HUES48 (cell line): ENCODE data around the gene ZNF324.
"Not testable (repeated sequence)": the region's sequence is repeated elsewhere in the genome, so short reads cannot be mapped to it uniquely, and the experiment has no call there.

Experiments used
- H3K27ac ChIP-seq: one replicate; pipeline ENCODE4 v1.7.0; 2013; ENCODE audit warnings: low read depth, low read length, inconsistent platforms
- H3K27me3 ChIP-seq: 2 replicates; pipeline ENCODE4 v1.6.1; 2013; ENCODE audit warnings: mild to moderate bottlenecking, low read length; ENCODE audit not compliant: control insufficient read depth, insufficient read depth
- H3K36me3 ChIP-seq: 2 replicates; pipeline ENCODE4 v1.6.1; 2013; ENCODE audit warnings: low read length; ENCODE audit not compliant: control insufficient read depth, insufficient read depth
- H3K4me1 ChIP-seq: 2 replicates; pipeline ENCODE4 v1.6.1; 2013; ENCODE audit warnings: mild to moderate bottlenecking, low read length; ENCODE audit not compliant: control insufficient read depth, insufficient read depth
- H3K4me3 ChIP-seq: 2 replicates; pipeline ENCODE4 v1.5.1; 2013; ENCODE audit warnings: mild to moderate bottlenecking, low read depth, low read length
- H3K9ac ChIP-seq: 2 replicates; pipeline ENCODE4 v1.6.1; 2013; ENCODE audit warnings: mild to moderate bottlenecking, low read depth, low read length, moderate library complexity
- H3K9me3 ChIP-seq: 2 replicates; pipeline ENCODE4 v1.6.1; 2013; ENCODE audit warnings: low read length; ENCODE audit not compliant: control insufficient read depth, insufficient read depth

Gene ZNF324

DNA sequence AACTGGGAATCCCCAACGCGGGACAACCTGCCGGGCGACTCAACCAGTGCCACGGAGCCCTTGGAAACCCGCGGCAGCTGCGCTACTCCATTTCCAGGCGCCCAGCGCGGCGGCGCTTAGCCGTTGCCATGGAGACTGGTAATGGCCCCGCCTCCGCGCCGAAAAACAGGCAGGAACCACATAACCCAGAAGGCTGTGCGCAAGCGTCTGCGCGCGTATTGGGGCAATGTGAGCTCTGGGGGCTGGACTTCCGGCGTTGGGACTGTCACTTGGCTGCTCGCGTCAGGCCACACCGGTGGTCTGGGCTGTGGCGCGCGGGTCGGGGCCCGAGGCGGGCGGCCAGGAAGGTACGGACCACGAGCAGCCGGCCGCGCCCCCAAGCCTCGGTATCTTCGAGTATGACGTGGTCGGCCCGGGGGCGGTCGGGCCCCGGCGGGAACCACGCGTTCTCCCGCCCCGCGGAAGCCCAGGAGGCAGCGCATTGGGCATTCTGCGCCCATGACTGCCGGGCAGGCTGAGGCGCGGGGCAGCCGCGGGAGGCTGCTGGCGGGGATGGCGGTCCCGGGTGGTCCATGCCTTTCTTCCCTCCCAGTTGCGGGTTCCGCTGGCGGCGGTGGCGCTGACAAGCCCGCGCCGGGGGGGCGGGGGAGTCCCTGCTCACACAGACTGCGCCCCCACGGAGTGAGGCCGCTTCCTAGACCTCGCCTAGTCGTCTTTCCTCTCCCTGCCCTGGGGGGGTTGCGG lies 15.3 kb upstream of the ZNF324 start, which contains the start of gene ZNF324B:
Gene ZNF324B (plus strand): TSS at position 265 of the 744 bp plus-strand sequence. CDS start 2,080 bp downstream, outside the sequence.
- Histone ChIP-seq H3K4me1 (0 out of 2 replicates have a peak, but pooled peaks cover 3% of the 10 kb centered on the region), H3K27ac (no peak within 1 kb of the TSS), H3K9me3 (peaks cover 11% of the 10 kb centered on the region), H3K9ac (peak within 1 kb of the TSS; percentile 29; the same call in 1 of the 2 replicates), H3K4me3 (peak within 1 kb of the TSS; percentile 73), H3K36me3 (peaks cover 2% of the 10 kb centered on the region; the same call in 1 of the 2 replicates), H3K27me3 (peaks cover 13% of the 10 kb centered on the region)

DNA sequence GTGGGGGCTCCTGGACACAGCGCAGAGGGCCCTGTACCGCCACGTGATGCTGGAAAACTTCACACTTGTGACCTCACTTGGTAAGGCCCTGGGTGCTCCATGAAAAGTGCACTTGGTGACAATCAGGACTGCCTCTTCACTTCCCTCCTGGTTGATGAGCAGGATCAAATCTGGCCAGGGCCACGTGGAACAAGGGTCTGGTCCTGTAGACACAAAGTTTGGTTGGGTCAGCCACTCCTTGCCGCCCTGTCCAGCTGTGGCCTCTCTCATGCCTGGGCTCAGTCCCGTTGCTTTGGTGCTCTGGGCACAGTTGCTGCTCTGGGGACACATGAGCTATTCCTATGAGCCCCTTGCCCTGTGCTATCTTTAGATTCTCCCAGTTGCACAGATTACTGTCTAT lies 13.1 kb upstream of the ZNF324 start:
- Histone ChIP-seq H3K4me1 (0 out of 2 replicates have a peak, but pooled peaks cover 3% of the 10 kb centered on the region), H3K27me3 (peaks cover 13% of the 10 kb centered on the region), H3K27ac (no peak overlapping the region), H3K36me3 (peaks cover 5% of the 10 kb centered on the region; the same call in 1 of the 2 replicates), H3K4me3 (no peak overlapping the region), H3K9ac (no peak overlapping the region), H3K9me3 (peaks cover 8% of the 10 kb centered on the region; the same call in 1 of the 2 replicates)

DNA sequence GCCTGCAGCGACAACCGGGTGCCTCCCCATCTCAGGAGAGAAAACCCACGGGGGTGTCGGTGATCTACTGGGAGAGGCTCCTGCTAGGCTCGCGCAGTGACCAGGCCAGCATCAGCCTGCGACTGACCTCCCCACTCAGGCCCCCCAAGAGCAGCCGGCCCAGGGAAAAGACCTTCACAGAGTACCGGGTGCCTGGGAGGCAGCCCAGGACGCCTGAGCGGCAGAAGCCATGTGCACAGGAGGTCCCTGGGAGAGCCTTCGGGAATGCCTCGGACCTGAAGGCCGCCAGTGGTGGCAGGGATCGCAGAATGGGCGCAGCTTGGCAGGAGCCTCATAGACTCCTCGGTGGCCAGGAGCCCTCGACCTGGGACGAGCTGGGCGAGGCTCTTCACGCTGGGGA lies 11.6 kb upstream of the ZNF324 start:
- Histone ChIP-seq H3K36me3 (peaks cover 5% of the 10 kb centered on the region; the same call in 1 of the 2 replicates), H3K4me3 (no peak overlapping the region), H3K27me3 (peaks cover 12% of the 10 kb centered on the region), H3K9ac (no peak overlapping the region), H3K4me1 (0 out of 2 replicates have a peak, but pooled peaks cover 3% of the 10 kb centered on the region), H3K9me3 (no peaks in the 10 kb centered on the region; the same call in 1 of the 2 replicates), H3K27ac (no peak overlapping the region)

DNA sequence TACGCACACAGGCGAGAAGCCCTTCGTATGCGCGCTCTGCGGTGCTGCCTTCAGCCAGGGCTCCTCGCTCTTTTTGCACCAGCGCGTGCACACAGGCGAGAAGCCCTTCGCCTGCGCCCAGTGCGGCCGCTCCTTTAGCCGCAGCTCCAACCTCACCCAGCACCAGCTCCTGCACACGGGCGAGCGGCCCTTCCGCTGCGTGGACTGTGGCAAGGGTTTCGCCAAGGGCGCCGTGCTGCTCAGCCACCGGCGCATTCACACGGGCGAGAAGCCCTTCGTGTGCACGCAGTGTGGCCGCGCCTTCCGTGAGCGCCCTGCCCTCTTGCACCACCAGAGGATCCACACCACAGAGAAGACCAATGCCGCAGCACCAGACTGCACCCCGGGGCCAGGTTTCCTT lies 10.8 kb upstream of the ZNF324 start:
- no peak overlapping the region for H3K9ac ChIP-seq
- no peak overlapping the region for H3K27ac ChIP-seq
- no peaks in the 10 kb centered on the region for H3K9me3 ChIP-seq
- no peaks in the 10 kb centered on the region for H3K4me1 ChIP-seq
- peaks cover 5% of the 10 kb centered on the region; the same call in 1 of the 2 replicates for H3K36me3 ChIP-seq
- H3K4me3 ChIP-seq, result no peak overlapping the region
- peaks cover 4% of the 10 kb centered on the region; the same call in 1 of the 2 replicates for H3K27me3 ChIP-seq

DNA sequence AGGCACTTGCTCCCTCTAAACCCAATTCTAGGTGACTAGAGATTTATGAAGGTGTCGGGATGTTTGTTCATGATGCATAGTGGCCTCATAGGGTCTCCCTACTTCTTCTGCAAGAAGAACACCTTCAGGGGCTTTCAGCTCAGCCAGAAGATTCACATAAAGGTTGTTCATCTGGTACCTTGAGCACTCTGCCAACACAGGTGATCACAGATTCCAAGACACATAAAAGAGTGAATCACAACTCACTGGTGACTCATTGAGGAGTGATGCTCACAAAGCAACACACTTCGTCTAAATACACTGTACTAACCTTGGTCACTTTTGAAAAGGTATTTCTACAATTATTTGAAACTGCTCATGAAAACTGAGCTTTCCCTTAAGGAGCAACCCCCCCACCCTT lies 6.8 kb upstream of the ZNF324 start:
- H3K27me3 ChIP-seq, result no peaks in the 10 kb centered on the region
- no peaks in the 10 kb centered on the region for H3K4me1 ChIP-seq
- H3K27ac ChIP-seq, result no peak overlapping the region
- no peak overlapping the region for H3K4me3 ChIP-seq
- H3K9ac ChIP-seq, result no peak overlapping the region
- peaks cover 5% of the 10 kb centered on the region; the same call in 1 of the 2 replicates for H3K36me3 ChIP-seq
- H3K9me3 ChIP-seq, result no peaks in the 10 kb centered on the region

DNA sequence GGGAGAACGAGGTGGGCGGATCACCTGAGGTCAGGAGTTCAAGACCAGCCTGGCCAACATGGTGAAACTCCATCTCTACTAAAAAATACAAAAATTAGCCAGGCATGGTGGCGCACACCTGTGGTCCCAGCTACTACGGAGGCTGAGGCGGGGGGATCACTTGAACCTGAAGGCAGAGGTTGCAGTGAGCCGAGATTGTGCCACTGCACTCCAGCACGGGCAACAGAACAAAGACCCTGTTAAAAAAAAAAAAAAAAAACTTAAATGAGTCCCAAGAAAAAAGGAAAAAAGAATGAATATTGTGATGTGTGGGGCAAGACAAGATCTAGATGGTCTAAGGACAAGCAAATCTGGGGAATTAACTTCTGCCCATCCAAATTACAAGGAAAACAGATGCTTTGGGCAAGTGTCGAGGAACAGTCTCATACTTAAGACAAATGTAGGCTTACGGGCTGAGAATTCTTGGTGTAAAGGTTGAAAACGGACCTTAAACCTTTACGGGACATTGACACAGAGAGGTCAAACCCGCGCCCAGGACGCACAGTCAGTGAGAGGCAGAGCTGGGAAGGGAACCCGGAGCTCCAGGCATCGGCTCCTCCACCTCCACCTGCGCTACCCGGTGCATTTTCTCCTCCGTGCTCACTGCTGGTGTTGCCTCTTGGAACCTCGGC lies 656 bp upstream of the ZNF324 start:
- Histone ChIP-seq H3K36me3 (peaks cover 7% of the 10 kb centered on the region; the same call in 1 of the 2 replicates), H3K27ac (no peak overlapping the region), H3K9me3 (no peaks in the 10 kb centered on the region), H3K4me1 (no peaks in the 10 kb centered on the region), H3K27me3 (no peaks in the 10 kb centered on the region), H3K4me3 (peak overlapping the region; percentile 78), H3K9ac (no peak overlapping the region)

DNA sequence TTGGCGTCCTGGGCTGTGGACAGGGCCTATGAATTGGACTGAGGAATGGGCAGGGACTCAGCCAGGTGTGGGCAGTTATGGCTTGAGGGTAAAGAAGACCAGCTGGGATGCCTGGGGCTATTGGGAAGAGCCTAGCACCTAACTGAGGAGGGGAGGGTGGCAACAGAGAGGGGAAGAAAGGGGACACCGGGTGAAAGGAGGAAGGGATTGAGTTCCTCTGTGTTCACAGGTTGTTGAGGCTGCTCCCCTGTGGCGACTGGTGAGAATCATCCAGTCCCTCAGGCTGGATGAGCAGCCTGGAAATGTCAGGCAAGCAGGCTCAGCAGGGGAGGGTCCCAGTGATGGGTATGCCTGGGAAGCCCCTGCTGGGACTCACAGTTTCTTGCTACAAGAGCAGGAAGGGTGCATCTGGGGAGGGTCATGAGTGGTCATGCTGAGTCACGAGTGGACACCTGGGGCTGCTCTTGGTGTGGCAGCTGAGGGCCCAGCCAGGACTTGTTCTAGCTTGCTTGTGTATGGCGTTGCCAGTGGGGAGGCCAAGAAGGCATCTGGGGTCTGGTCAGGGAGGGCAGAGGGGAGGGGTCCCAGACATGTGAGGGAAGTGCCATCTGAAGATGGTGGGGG lies 1.4 kb downstream of the ZNF324 start:
- Histone ChIP-seq H3K9me3 (no peaks in the 10 kb centered on the region), H3K9ac (no peak overlapping the region), H3K27me3 (no peaks in the 10 kb centered on the region), H3K4me3 (no peak overlapping the region), H3K4me1 (no peaks in the 10 kb centered on the region), H3K36me3 (peaks cover 23% of the 10 kb centered on the region; the same call in 1 of the 2 replicates), H3K27ac (no peak overlapping the region)

DNA sequence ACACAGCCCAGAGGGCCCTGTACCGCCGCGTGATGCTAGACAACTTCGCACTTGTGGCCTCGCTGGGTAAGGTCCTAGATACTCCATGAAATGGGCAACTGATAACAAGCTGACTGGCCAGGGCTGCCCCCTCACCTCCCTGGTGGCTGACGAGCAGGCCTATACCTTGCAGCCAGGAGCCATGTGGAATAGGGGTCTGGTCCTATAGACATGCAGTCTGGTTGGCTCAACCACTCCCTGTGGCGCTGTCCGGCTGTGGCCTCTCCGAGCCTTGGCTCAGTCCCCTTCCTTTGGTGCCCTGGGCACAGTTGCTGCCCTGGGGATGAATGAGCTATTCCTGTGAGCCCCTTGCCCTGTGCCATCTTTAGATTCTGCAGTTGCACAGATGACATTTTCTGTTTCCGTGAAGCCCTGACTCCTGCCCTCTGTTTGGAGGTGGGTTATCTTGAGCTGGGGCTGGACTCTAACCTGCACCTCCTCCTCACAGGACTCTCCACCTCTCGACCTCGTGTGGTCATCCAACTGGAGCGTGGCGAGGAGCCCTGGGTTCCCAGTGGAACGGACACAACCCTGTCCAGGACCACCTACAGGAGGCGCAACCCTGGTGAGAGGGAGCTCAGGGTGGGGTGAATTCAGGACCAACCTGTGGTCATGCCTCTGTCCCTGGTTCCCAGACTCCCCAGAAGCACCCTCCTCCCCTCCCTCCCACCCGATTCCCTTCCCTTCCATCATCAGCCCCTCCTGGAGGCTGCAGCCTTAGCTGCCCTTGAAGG lies 2.5 kb downstream of the ZNF324 start:
- Histone ChIP-seq H3K4me3 (no peak overlapping the region), H3K9me3 (no peaks in the 10 kb centered on the region), H3K27ac (no peak overlapping the region), H3K4me1 (no peaks in the 10 kb centered on the region), H3K9ac (no peak overlapping the region), H3K27me3 (no peaks in the 10 kb centered on the region), H3K36me3 (peaks cover 26% of the 10 kb centered on the region; the same call in 1 of the 2 replicates)

DNA sequence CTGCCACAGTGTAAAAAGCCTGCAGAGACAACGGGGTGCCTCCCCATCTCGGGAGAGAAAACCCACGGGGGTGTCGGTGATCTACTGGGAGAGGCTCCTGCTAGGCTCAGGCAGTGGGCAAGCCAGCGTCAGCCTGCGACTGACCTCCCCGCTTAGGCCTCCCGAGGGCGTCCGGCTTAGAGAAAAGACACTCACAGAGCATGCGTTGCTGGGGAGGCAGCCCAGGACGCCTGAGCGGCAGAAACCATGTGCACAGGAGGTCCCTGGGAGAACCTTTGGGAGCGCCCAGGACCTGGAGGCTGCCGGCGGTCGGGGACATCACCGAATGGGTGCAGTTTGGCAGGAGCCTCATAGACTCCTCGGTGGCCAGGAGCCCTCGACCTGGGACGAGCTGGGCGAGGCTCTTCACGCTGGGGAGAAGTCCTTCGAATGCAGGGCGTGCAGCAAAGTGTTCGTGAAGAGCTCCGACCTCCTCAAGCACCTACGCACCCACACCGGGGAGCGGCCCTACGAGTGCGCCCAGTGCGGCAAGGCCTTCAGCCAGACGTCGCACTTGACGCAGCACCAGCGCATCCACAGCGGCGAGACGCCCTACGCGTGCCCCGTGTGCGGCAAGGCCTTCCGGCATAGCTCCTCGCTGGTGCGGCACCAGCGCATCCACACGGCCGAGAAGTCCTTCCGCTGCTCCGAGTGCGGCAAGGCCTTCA lies 4.1 kb downstream of the ZNF324 start:
- H3K4me3 ChIP-seq, H3K9me3 ChIP-seq, H3K4me1 ChIP-seq, H3K9ac ChIP-seq, H3K27me3 ChIP-seq, H3K27ac ChIP-seq: not testable (repeated sequence)
- peaks cover 26% of the 10 kb centered on the region; the same call in 1 of the 2 replicates for H3K36me3 ChIP-seq

DNA sequence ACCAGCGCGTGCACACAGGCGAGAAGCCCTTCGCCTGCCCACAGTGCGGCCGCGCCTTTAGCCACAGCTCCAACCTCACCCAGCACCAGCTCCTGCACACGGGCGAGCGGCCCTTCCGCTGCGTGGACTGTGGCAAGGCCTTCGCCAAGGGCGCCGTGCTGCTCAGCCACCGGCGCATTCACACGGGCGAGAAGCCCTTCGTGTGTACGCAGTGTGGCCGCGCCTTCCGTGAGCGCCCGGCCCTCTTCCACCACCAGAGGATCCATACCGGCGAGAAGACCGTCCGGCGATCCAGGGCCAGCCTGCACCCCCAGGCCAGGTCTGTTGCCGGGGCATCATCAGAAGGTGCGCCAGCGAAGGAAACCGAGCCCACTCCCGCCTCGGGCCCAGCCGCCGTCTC lies 4.9 kb downstream of the ZNF324 start:
- Histone ChIP-seq H3K9ac (no peak overlapping the region), H3K4me3 (no peak overlapping the region), H3K9me3 (no peaks in the 10 kb centered on the region), H3K36me3 (peaks cover 26% of the 10 kb centered on the region; the same call in 1 of the 2 replicates), H3K27me3 (no peaks in the 10 kb centered on the region), H3K4me1 (peaks cover 2% of the 10 kb centered on the region; the same call in 1 of the 2 replicates), H3K27ac (no peak overlapping the region)
